ENCODE measurements around the gene PCYT2. TPM values are rescaled to one million over a fixed set of nuclear protein-coding genes. Genes with fewer than 3 reads are reported as not detected.

PCYT2 gene
- total and polyA plus RNA-seq, 9 of the 15 experiments (the other 6 are each of a cell fraction or from before 2014, with no cell fraction given), result 0.92 to 134 (median 82.5) TPM

- TF ChIP-seq CEBPG (CRISPR knock-in tag; IDR thresholded peaks at IDR 0.05) (peak; percentile 19; the same call in 1 of the 2 replicates), CEBPG (tag; conservative IDR thresholded peaks at IDR 0.05 in 1 of 2, IDR thresholded peaks at IDR 0.05 in 1 of 2) (no peak), IFI16 (CRISPR knock-in tag; IDR thresholded peaks at IDR 0.05) (no peak), ZBTB40 (IDR thresholded peaks at IDR 0.05) (peak; percentile 48; the same call in 1 of the 2 replicates), ZBTB40 (CRISPR knock-in tag; IDR thresholded peaks at IDR 0.05) (no peak), NRF1 (conservative IDR thresholded peaks at IDR 0.05 in 1 of 2, IDR thresholded peaks at IDR 0.05 in 1 of 2) (peak in 1 of 2 experiments; percentile 41; a peak in 2 of 4 replicates), ZBTB8A (IDR thresholded peaks at IDR 0.05; ENCODE audit: partially characterized antibody) (no peak), ZBTB33 (CRISPR knock-in tag; IDR thresholded peaks at IDR 0.05) (0 out of 2 replicates have a peak, but pooled peaks have one; percentile 44)
- TF ChIP-seq, protein P1, sequence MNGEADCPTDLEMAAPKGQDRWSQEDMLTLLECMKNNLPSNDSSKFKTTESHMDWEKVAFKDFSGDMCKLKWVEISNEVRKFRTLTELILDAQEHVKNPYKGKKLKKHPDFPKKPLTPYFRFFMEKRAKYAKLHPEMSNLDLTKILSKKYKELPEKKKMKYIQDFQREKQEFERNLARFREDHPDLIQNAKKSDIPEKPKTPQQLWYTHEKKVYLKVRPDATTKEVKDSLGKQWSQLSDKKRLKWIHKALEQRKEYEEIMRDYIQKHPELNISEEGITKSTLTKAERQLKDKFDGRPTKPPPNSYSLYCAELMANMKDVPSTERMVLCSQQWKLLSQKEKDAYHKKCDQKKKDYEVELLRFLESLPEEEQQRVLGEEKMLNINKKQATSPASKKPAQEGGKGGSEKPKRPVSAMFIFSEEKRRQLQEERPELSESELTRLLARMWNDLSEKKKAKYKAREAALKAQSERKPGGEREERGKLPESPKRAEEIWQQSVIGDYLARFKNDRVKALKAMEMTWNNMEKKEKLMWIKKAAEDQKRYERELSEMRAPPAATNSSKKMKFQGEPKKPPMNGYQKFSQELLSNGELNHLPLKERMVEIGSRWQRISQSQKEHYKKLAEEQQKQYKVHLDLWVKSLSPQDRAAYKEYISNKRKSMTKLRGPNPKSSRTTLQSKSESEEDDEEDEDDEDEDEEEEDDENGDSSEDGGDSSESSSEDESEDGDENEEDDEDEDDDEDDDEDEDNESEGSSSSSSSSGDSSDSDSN (IDR thresholded peaks at IDR 0.05; ENCODE audit: borderline replicate concordance in 1 of 2, low read depth in 2 of 2, low read length in 2 of 2), result 0 out of 4 replicates have a peak, but pooled peaks have one; percentile 57
Observed at GRCh38 chr17:81960130-81960958, 49.1 kb upstream of the PCYT2 start (continued).
